Activated naive CD4-positive, alpha-beta T cell treated with anti-CD3 and anti-CD28 coated beads for 36 hours (primary cell): ENCODE results near the gene CSN1S1. TPM values are rescaled to one million over a fixed set of nuclear protein-coding genes. Genes with fewer than 3 reads are reported as not detected.

Experiments used
- CTCF ChIA-PET: fragments of 350-600 bp; sonication (Branson Sonifier 250); formaldehyde crosslinking; loops from one replicate; lab custom pipeline; 2021; ENCODE audit warnings: antibody characterized with exemption; lab: Charles Lee
- DNase-seq: peaks from one replicate; pipeline ENCODE4 v3.0.0-alpha.2; 2020
- H3K27ac Mint-ChIP-seq: one replicate; pipeline ENCODE4 v1.8.0; 2021; ENCODE audit warnings: mild to moderate bottlenecking, mixed read lengths
- H3K27me3 Mint-ChIP-seq: one replicate; pipeline ENCODE4 v1.8.0; 2021; ENCODE audit warnings: low read depth, mixed read lengths
- H3K36me3 Mint-ChIP-seq: one replicate; pipeline ENCODE4 v1.8.0; 2021; ENCODE audit warnings: low read depth, mixed read lengths
- H3K4me1 Mint-ChIP-seq: one replicate; pipeline ENCODE4 v1.8.0; 2021; ENCODE audit warnings: low read depth, mixed read lengths
- H3K4me3 Mint-ChIP-seq: one replicate; pipeline ENCODE4 v1.8.0; 2021; ENCODE audit warnings: mild to moderate bottlenecking, moderate library complexity, mixed read lengths
- H3K9me3 Mint-ChIP-seq: one replicate; pipeline ENCODE4 v1.8.0; 2021; ENCODE audit warnings: mixed read lengths
- intact Hi-C: fragments of 100-400 bp; cut with micrococcal nuclease; formaldehyde crosslinking; loops from one replicate; pipeline ENCODE4 v1.15.1; 2023
- total RNA-seq, 2 experiments: library from RNA; stranded (reverse); gene quantifications; one replicate each; pipeline ENCODE4 v1.2.3, GENCODE V29; 2021

The CSN1S1 gene
- total RNA-seq, 2 experiments from 2014 or later, result not detected

- Mint-ChIP-seq H3K27me3 (no peaks in the 10 kb centered on the region), H3K36me3 (no peaks in the 10 kb centered on the region), H3K9me3 (no peaks in the 10 kb centered on the region), H3K27ac (no peak overlapping the region), H3K4me1 (no peaks in the 10 kb centered on the region), H3K4me3 (no peak overlapping the region)
- intact Hi-C loops, result no loop called here
- CTCF ChIA-PET, result no interaction called here
- no peak for DNase-seq
Measured at GRCh38 chr4:69934150-69934549, 3.3 kb downstream of the CSN1S1 start.

DNA sequence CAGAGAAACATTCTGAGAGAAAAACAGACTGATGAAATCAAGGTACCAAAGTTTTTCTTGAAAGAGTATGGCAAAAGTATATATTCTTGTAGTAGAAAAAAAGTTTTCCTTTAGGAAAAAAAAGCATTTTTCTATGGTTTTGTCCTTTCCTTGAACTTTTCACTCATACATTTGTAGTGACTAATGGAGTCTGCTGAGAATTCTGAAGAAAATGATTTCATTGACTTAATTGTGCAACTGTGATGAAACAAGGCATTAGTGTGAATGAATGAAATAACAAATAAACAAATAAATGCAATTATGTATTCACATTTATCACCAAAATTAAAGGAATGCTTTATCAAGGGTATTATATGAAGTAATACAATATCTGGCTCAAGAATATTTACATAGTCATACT is 5.7 kb downstream of the CSN1S1 start:
- no peaks in the 10 kb centered on the region for H3K36me3 Mint-ChIP-seq
- H3K27me3 Mint-ChIP-seq, result no peaks in the 10 kb centered on the region
- intact Hi-C loops, result no loop called here
- DNase-seq, result no peak
- no peaks in the 10 kb centered on the region for H3K4me1 Mint-ChIP-seq
- CTCF ChIA-PET, result no interaction called here
- H3K4me3 Mint-ChIP-seq, result no peak overlapping the region
- H3K27ac Mint-ChIP-seq, result no peak overlapping the region
- H3K9me3 Mint-ChIP-seq, result no peaks in the 10 kb centered on the region

- CTCF ChIA-PET, result no interaction called here
- H3K27me3 Mint-ChIP-seq, result peaks cover 5% of the 10 kb centered on the region
Measured at GRCh38 chr4:69951602-69952001, 20.7 kb downstream of the CSN1S1 start.

DNA sequence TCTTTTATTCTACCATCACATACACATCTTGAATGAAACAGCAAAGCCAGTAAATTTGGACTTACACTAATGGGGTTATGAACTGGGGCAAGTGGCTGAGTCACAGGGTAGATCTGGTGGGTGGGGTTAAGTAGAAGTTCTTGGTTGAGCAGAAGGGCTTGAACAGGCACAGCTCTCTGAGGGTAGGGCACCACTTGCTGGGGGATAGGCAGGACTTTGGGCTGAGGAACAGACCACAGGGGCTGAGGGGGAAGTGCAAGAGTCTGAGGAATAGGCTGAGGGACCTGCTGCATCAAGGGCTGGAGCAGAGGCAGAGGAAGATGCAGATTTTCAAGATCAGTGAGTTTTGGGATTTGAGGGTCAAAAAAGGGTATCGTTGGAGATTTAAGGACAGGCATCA is 26.3 kb downstream of the CSN1S1 start:
- no peaks in the 10 kb centered on the region for H3K4me1 Mint-ChIP-seq

More at GRCh38 chr4:69951602-69952001, 20.7 kb downstream of the CSN1S1 start:
- Mint-ChIP-seq H3K36me3 (no peaks in the 10 kb centered on the region), H3K4me3 (no peak overlapping the region), H3K27ac (no peak overlapping the region), H3K4me1 (no peaks in the 10 kb centered on the region), H3K9me3 (no peaks in the 10 kb centered on the region)
- DNase-seq, result no peak
- intact Hi-C loops, result no loop called here

DNA sequence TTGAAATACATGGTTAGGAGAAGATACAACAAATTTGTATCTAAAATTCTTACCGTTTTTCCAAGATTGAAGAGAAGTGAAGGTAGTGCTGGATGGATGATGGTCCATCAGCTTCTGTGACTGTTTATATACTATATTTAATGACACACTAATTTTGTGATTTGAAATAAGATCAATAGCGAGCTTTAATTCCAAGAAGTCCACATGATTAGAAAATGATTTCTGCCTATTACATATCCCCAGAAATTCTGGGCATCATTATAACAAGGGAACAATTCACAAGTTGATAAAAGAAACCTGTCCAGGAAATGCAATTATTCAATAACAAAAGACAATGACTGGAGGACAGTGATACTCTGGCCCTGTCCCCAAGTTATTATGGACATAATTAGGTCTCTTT is 34.8 kb downstream of the CSN1S1 start, which contains the start of gene CSN2:
TSS of gene CSN2 (minus strand) at position 101 of the 400 bp plus-strand sequence. CDS start 4,733 bp downstream, outside the sequence.
- peaks cover 2% of the 10 kb centered on the region for H3K27me3 Mint-ChIP-seq
- H3K9me3 Mint-ChIP-seq, result no peaks in the 10 kb centered on the region
- DNase-seq, result no peak
- H3K4me1 Mint-ChIP-seq, result no peaks in the 10 kb centered on the region
- H3K27ac Mint-ChIP-seq, result no peak within 1 kb of the TSS
- H3K4me3 Mint-ChIP-seq, result no peak within 1 kb of the TSS
- intact Hi-C loops, result no loop called here
- CTCF ChIA-PET, result interaction anchor here (0.6 kb wide), 1 partner anchor 469 kb away, joined by 4 read pairs; no protein-coding TSS in a partner anchor
- no peaks in the 10 kb centered on the region for H3K36me3 Mint-ChIP-seq

More for the DNA sequence above, 26.3 kb downstream of the CSN1S1 start:
- Mint-ChIP-seq H3K27ac (no peak overlapping the region), H3K27me3 (peaks cover 5% of the 10 kb centered on the region), H3K9me3 (no peaks in the 10 kb centered on the region), H3K36me3 (no peaks in the 10 kb centered on the region), H3K4me3 (no peak overlapping the region)
- intact Hi-C loops, result no loop called here
- CTCF ChIA-PET, result no interaction called here
- DNase-seq, result no peak

GRCh38 chr4:69970071-69970470 is 39.2 kb downstream of the CSN1S1 start:
- Mint-ChIP-seq H3K4me1 (no peaks in the 10 kb centered on the region), H3K36me3 (no peaks in the 10 kb centered on the region), H3K4me3 (no peak overlapping the region), H3K27me3 (peaks cover 2% of the 10 kb centered on the region), H3K9me3 (no peaks in the 10 kb centered on the region), H3K27ac (no peak overlapping the region)
- CTCF ChIA-PET, result no interaction called here
- intact Hi-C loops, result no loop called here
- DNase-seq, result no peak

GRCh38 chr4:69974631-69975030 is 43.8 kb downstream of the CSN1S1 start:
- intact Hi-C loops, result no loop called here
- H3K4me3 Mint-ChIP-seq, result no peak overlapping the region
- CTCF ChIA-PET, result no interaction called here

DNA sequence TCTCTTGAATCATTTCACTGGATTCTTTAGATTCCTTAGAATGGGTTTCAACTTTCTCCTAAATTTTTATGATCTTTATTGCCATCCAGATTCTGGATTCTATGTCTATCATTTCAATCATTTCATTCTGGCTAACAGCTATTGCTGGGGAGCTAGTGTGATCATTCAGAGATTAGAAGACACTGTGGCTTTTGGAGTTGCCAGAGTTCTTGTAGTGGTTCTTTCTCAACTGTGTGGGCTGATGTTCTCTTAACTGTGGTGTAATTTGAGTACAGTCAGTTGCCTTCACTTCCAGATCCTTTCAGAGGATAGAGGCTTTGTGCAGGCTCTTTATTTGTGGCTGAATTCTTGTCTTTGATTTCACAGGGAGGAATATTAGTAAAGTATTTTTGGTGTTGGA is 46.7 kb downstream of the CSN1S1 start:
- no peak overlapping the region for H3K4me3 Mint-ChIP-seq
- no peaks in the 10 kb centered on the region for H3K4me1 Mint-ChIP-seq
- CTCF ChIA-PET, result interaction anchor here (0.7 kb wide), 1 partner anchor 319 kb away, joined by 3 read pairs; no protein-coding TSS in a partner anchor
- H3K9me3 Mint-ChIP-seq, result no peaks in the 10 kb centered on the region
- H3K27ac Mint-ChIP-seq, result no peak overlapping the region
- DNase-seq, result no peak
- intact Hi-C loops, result no loop called here
- peaks cover 2% of the 10 kb centered on the region for H3K27me3 Mint-ChIP-seq
- H3K36me3 Mint-ChIP-seq, result no peaks in the 10 kb centered on the region

More at GRCh38 chr4:69974631-69975030, 43.8 kb downstream of the CSN1S1 start:
- no peak for DNase-seq
- Mint-ChIP-seq H3K27me3 (peaks cover 2% of the 10 kb centered on the region), H3K4me1 (no peaks in the 10 kb centered on the region), H3K36me3 (no peaks in the 10 kb centered on the region), H3K27ac (no peak overlapping the region), H3K9me3 (no peaks in the 10 kb centered on the region)

DNA sequence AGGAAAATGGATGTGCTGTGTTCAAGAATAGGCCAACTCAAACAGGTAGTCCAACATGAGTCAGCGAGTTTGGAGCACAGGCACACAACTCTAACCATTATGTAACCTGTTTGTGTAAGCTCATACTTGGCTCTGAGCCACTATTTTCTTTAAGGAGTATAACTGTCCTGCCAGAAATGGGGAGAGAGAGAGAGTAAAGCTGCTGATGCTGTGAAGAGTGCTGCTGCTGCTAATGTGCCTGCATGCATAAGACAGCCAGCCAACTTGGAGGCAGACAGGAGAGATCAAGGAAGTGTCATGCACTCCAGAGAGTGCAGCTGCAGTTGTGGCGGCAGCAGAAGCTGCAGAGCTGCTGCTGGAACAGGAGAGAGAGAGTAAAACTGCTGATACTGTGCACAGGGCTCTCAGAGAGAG is 53.2 kb downstream of the CSN1S1 start:
- intact Hi-C loops, result no loop called here
- Mint-ChIP-seq H3K27ac (no peak overlapping the region), H3K4me1 (no peaks in the 10 kb centered on the region), H3K36me3 (no peaks in the 10 kb centered on the region), H3K4me3 (no peak overlapping the region), H3K27me3 (no peaks in the 10 kb centered on the region), H3K9me3 (no peaks in the 10 kb centered on the region)
- DNase-seq, result no peak
- CTCF ChIA-PET, result interaction anchor here (0.5 kb wide), 1 partner anchor 86 kb away, joined by 8 read pairs; no protein-coding TSS in a partner anchor

- Mint-ChIP-seq H3K27ac (no peak overlapping the region), H3K4me3 (no peak overlapping the region), H3K36me3 (no peaks in the 10 kb centered on the region), H3K9me3 (no peaks in the 10 kb centered on the region), H3K27me3 (no peaks in the 10 kb centered on the region), H3K4me1 (no peaks in the 10 kb centered on the region)
- DNase-seq, result no peak
- intact Hi-C loops, result no loop called here
- CTCF ChIA-PET, result no interaction called here
Measured at GRCh38 chr4:69986663-69987062, 55.8 kb downstream of the CSN1S1 start.

DNA sequence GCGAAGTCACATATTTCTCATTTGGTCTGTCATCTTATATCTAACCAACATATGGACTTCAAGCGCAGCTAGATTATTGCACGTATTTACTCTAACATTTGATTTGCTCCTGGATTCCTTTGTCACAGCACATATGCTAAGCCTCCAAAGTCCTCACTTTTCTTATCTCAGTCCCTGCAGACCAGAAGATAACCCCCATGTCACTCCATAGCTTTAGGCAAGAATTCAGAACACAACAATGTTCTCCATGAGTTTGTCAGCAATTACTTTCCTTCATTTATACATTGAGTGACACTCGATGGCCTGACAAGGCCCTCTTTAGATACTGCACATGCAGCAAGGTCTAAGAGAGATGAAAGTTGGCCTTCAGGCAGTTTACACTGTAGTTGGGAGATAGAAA is 60.1 kb downstream of the CSN1S1 start:
- no peak overlapping the region for H3K4me3 Mint-ChIP-seq
- intact Hi-C loops, result no loop called here
- DNase-seq, result no peak
- CTCF ChIA-PET, result no interaction called here
- H3K36me3 Mint-ChIP-seq, result no peaks in the 10 kb centered on the region
- H3K9me3 Mint-ChIP-seq, result no peaks in the 10 kb centered on the region
- no peaks in the 10 kb centered on the region for H3K4me1 Mint-ChIP-seq
- H3K27ac Mint-ChIP-seq, result no peak overlapping the region
- no peaks in the 10 kb centered on the region for H3K27me3 Mint-ChIP-seq

DNA sequence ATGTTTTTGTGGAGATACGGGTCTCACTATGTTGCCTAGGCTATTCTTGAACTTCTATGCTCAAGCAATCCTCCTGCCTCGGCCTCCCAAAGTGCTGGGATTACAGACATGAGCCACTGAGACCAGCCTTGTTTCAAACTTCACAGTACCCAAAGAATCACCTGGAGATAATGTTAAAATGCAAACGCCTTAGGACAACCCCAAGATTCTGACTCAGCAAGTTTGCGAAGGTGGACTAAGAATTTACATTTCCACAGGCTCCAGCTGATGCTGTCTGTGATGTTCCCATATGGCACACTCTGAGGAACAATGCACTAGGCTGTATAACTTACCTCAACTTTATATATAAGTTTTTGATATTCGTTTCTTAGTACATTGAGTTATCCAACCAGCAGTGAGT is 63.9 kb downstream of the CSN1S1 start:
- intact Hi-C loops, result no loop called here
- Mint-ChIP-seq H3K27me3 (peaks cover 1% of the 10 kb centered on the region), H3K27ac (no peak overlapping the region), H3K36me3 (no peaks in the 10 kb centered on the region), H3K4me3 (no peak overlapping the region), H3K4me1 (no peaks in the 10 kb centered on the region), H3K9me3 (no peaks in the 10 kb centered on the region)
- CTCF ChIA-PET, result no interaction called here
- no peak for DNase-seq

GRCh38 chr4:69995526-69996016 is 64.7 kb downstream of the CSN1S1 start, which contains the start of gene STATH:
TSS of gene STATH (plus strand) at chr4:69995966. CDS start at chr4:69998438, 2,472 bp downstream.
- H3K36me3 Mint-ChIP-seq, result no peaks in the 10 kb centered on the region
- intact Hi-C loops, result no loop called here
- H3K27me3 Mint-ChIP-seq, result peaks cover 2% of the 10 kb centered on the region

More at GRCh38 chr4:69995526-69996016, 64.7 kb downstream of the CSN1S1 start, which contains the start of gene STATH:
- H3K4me3 Mint-ChIP-seq, result no peak within 1 kb of the TSS
- no peak for DNase-seq
- CTCF ChIA-PET, result no interaction called here
- no peak within 1 kb of the TSS for H3K27ac Mint-ChIP-seq
- no peaks in the 10 kb centered on the region for H3K4me1 Mint-ChIP-seq
- H3K9me3 Mint-ChIP-seq, result no peaks in the 10 kb centered on the region
